GM12878 (cell line): ENCODE results near the gene KLHL26. TPM values are rescaled to one million over a fixed set of nuclear protein-coding genes. Genes with fewer than 3 reads are reported as not detected.

Source experiments
- EZH2 ChIP-seq: IDR thresholded peaks from 2 replicates; pipeline ENCODE4 v1.6.1; 2012; ENCODE audit warnings: low read depth, mild to moderate bottlenecking, control low read depth, inconsistent platforms, low read length, borderline replicate concordance; ENCODE audit not compliant: control insufficient read depth
- HSF1 ChIP-seq: fragments of 150-350 bp; IDR thresholded peaks from 2 replicates; pipeline ENCODE4 v1.6.1; 2014; ENCODE audit warnings: mild to moderate bottlenecking, low read depth, low read length
- IRF4 ChIP-seq: IDR thresholded peaks from 2 replicates; pipeline ENCODE4 v1.6.1; 2011; ENCODE audit warnings: low read depth, low read length
- POLR2A ChIP-seq: IDR thresholded peaks from 2 replicates; pipeline ENCODE4 v1.6.1; 2011; ENCODE audit warnings: low read depth, mild to moderate bottlenecking, low read length
- RELA ChIP-seq: fragments of 450-650 bp; IDR thresholded peaks from 2 replicates; pipeline ENCODE4 v1.8.0; 2014; ENCODE audit warnings: borderline replicate concordance; ENCODE audit not compliant: partially characterized antibody
- TCF12 ChIP-seq: IDR thresholded peaks from 2 replicates; pipeline ENCODE4 v1.6.1; 2011; ENCODE audit warnings: low read depth, mild to moderate bottlenecking, low read length
- polyA plus RNA-seq, 11 experiments: library from polyadenylated mRNA; depleted of rRNA in 4 of 11; unstranded in 6 of 11; stranded (reverse) in 5 of 11; fragments of >200 nt; fragmentation: Nextera tagmentation in 4 of 11; fragmentation: Illumina TruSeq in 1 of 11; extraction: Ambion mirVana in 4 of 11; extraction: Trizol in 1 of 11; gene quantifications; 1 replicate in 1 of 11; 2 replicates in 10 of 11; pipeline versions ENCODE4 v1.2.1 to v1.2.3, GENCODE V29; 2011 to 2016; ENCODE audit warnings: inconsistent platforms in 2 of 11, missing spikeins in 2 of 11, low read depth in 1 of 11
- total RNA-seq, 4 experiments: library from RNA; depleted of rRNA in 3 of 4; stranded (reverse); fragments of >200 nt in 3 of 4; fragmentation: Illumina TruSeq in 1 of 4; extraction: Trizol in 1 of 4; gene quantifications; 2 replicates each; pipeline versions ENCODE4 v1.2.1 to v1.2.3, GENCODE V29; 2013 to 2021
- TF ChIP-seq, protein P1 (sequence below): fragments of 450-650 bp; IDR thresholded peaks from 2 replicates; pipeline ENCODE4 v1.6.1; 2017; ENCODE audit warnings: antibody characterized with exemption, mild to moderate bottlenecking, moderate library complexity
- TF ChIP-seq, protein P2 (sequence below): IDR thresholded peaks from 2 replicates; pipeline ENCODE4 v1.6.1; 2012; ENCODE audit warnings: mild to moderate bottlenecking, low read depth, low read length
- TF ChIP-seq, protein P3 (sequence below): IDR thresholded peaks from 2 replicates; pipeline ENCODE4 v1.6.1; 2012; ENCODE audit warnings: low read depth, low read length, improper control_type of control experiment
- TF ChIP-seq, protein P4 (sequence below): IDR thresholded peaks from 2 replicates; pipeline ENCODE4 v1.6.1; 2012; ENCODE audit warnings: improper control_type of control experiment, low read depth, low read length; ENCODE audit not compliant: insufficient replicate concordance

KLHL26 gene
- total and polyA plus RNA-seq, 10 of the 15 experiments (the other 5 are each of a cell fraction or from before 2014, with no cell fraction given) = 0.18 to 14.6 (median 2.9) TPM

GRCh38 chr19:18648973-18649315 is 12.1 kb downstream of the KLHL26 start (continued):
- TF ChIP-seq, protein P1, sequence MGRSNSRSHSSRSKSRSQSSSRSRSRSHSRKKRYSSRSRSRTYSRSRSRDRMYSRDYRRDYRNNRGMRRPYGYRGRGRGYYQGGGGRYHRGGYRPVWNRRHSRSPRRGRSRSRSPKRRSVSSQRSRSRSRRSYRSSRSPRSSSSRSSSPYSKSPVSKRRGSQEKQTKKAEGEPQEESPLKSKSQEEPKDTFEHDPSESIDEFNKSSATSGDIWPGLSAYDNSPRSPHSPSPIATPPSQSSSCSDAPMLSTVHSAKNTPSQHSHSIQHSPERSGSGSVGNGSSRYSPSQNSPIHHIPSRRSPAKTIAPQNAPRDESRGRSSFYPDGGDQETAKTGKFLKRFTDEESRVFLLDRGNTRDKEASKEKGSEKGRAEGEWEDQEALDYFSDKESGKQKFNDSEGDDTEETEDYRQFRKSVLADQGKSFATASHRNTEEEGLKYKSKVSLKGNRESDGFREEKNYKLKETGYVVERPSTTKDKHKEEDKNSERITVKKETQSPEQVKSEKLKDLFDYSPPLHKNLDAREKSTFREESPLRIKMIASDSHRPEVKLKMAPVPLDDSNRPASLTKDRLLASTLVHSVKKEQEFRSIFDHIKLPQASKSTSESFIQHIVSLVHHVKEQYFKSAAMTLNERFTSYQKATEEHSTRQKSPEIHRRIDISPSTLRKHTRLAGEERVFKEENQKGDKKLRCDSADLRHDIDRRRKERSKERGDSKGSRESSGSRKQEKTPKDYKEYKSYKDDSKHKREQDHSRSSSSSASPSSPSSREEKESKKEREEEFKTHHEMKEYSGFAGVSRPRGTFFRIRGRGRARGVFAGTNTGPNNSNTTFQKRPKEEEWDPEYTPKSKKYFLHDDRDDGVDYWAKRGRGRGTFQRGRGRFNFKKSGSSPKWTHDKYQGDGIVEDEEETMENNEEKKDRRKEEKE = no peak
- TF ChIP-seq HSF1 (no peak), IRF4 (no peak), TCF12 (no peak), RELA (no peak), EZH2 (no peak), POLR2A (no peak)
- TF ChIP-seq, protein P2, sequence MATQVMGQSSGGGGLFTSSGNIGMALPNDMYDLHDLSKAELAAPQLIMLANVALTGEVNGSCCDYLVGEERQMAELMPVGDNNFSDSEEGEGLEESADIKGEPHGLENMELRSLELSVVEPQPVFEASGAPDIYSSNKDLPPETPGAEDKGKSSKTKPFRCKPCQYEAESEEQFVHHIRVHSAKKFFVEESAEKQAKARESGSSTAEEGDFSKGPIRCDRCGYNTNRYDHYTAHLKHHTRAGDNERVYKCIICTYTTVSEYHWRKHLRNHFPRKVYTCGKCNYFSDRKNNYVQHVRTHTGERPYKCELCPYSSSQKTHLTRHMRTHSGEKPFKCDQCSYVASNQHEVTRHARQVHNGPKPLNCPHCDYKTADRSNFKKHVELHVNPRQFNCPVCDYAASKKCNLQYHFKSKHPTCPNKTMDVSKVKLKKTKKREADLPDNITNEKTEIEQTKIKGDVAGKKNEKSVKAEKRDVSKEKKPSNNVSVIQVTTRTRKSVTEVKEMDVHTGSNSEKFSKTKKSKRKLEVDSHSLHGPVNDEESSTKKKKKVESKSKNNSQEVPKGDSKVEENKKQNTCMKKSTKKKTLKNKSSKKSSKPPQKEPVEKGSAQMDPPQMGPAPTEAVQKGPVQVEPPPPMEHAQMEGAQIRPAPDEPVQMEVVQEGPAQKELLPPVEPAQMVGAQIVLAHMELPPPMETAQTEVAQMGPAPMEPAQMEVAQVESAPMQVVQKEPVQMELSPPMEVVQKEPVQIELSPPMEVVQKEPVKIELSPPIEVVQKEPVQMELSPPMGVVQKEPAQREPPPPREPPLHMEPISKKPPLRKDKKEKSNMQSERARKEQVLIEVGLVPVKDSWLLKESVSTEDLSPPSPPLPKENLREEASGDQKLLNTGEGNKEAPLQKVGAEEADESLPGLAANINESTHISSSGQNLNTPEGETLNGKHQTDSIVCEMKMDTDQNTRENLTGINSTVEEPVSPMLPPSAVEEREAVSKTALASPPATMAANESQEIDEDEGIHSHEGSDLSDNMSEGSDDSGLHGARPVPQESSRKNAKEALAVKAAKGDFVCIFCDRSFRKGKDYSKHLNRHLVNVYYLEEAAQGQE = no peak
- TF ChIP-seq, protein P3, sequence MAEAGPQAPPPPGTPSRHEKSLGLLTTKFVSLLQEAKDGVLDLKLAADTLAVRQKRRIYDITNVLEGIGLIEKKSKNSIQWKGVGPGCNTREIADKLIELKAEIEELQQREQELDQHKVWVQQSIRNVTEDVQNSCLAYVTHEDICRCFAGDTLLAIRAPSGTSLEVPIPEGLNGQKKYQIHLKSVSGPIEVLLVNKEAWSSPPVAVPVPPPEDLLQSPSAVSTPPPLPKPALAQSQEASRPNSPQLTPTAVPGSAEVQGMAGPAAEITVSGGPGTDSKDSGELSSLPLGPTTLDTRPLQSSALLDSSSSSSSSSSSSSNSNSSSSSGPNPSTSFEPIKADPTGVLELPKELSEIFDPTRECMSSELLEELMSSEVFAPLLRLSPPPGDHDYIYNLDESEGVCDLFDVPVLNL = no peak
- TF ChIP-seq, protein P4, sequence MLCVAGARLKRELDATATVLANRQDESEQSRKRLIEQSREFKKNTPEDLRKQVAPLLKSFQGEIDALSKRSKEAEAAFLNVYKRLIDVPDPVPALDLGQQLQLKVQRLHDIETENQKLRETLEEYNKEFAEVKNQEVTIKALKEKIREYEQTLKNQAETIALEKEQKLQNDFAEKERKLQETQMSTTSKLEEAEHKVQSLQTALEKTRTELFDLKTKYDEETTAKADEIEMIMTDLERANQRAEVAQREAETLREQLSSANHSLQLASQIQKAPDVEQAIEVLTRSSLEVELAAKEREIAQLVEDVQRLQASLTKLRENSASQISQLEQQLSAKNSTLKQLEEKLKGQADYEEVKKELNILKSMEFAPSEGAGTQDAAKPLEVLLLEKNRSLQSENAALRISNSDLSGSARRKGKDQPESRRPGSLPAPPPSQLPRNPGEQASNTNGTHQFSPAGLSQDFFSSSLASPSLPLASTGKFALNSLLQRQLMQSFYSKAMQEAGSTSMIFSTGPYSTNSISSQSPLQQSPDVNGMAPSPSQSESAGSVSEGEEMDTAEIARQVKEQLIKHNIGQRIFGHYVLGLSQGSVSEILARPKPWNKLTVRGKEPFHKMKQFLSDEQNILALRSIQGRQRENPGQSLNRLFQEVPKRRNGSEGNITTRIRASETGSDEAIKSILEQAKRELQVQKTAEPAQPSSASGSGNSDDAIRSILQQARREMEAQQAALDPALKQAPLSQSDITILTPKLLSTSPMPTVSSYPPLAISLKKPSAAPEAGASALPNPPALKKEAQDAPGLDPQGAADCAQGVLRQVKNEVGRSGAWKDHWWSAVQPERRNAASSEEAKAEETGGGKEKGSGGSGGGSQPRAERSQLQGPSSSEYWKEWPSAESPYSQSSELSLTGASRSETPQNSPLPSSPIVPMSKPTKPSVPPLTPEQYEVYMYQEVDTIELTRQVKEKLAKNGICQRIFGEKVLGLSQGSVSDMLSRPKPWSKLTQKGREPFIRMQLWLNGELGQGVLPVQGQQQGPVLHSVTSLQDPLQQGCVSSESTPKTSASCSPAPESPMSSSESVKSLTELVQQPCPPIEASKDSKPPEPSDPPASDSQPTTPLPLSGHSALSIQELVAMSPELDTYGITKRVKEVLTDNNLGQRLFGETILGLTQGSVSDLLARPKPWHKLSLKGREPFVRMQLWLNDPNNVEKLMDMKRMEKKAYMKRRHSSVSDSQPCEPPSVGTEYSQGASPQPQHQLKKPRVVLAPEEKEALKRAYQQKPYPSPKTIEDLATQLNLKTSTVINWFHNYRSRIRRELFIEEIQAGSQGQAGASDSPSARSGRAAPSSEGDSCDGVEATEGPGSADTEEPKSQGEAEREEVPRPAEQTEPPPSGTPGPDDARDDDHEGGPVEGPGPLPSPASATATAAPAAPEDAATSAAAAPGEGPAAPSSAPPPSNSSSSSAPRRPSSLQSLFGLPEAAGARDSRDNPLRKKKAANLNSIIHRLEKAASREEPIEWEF = no peak
